Hepatocyte (in vitro differentiated cells): Measurements from ENCODE around the gene MATCAP1. TPM values are rescaled to one million over a fixed set of nuclear protein-coding genes. Genes with fewer than 3 reads are reported as not detected.

Source experiments
- DNase-seq: peaks from one replicate; pipeline ENCODE4 v3.0.0-alpha.2; 2016; ENCODE audit warnings: low spot score
- H2AFZ ChIP-seq: fragments of 200-600 bp; sonication (generic); 2 replicates; pipeline ENCODE4 v1.6.0; 2016; ENCODE audit warnings: antibody characterized with exemption, mild to moderate bottlenecking
- H3K27ac ChIP-seq: fragments of 200-600 bp; sonication (generic); 2 replicates; pipeline ENCODE4 v1.5.1; 2016; ENCODE audit warnings: mild to moderate bottlenecking
- H3K27me3 ChIP-seq: fragments of 200-600 bp; sonication (generic); 2 replicates; pipeline ENCODE4 v1.6.1; 2016
- H3K36me3 ChIP-seq: fragments of 200-600 bp; sonication (generic); replicated peaks from 2 replicates; pipeline ENCODE4 v1.5.1; 2016; ENCODE audit warnings: low read depth; ENCODE audit not compliant: insufficient read depth
- H3K4me1 ChIP-seq: fragments of 200-600 bp; sonication (generic); 2 replicates; pipeline ENCODE4 v1.5.1; 2016; ENCODE audit warnings: mild to moderate bottlenecking, moderate library complexity; ENCODE audit not compliant: insufficient read depth
- H3K4me2 ChIP-seq: fragments of 200-600 bp; sonication (generic); 2 replicates; pipeline ENCODE4 v1.6.0; 2016
- H3K4me3 ChIP-seq: fragments of 200-600 bp; sonication (generic); 2 replicates; pipeline ENCODE4 v1.5.1; 2016; ENCODE audit warnings: mild to moderate bottlenecking
- H3K79me2 ChIP-seq: fragments of 200-600 bp; sonication (generic); 2 replicates; pipeline ENCODE4 v1.6.0; 2017; ENCODE audit warnings: mild to moderate bottlenecking
- H3K9me2 ChIP-seq: fragments of 200-600 bp; sonication (generic); replicated peaks from 2 replicates; pipeline ENCODE4 v1.6.0; 2017; ENCODE audit warnings: mild to moderate bottlenecking; ENCODE audit not compliant: insufficient read depth
- H3K9me3 ChIP-seq: fragments of 200-600 bp; sonication (generic); 2 replicates; pipeline ENCODE4 v1.5.1; 2016; ENCODE audit warnings: low read depth, mild to moderate bottlenecking
- H4K20me1 ChIP-seq: fragments of 200-600 bp; sonication (generic); 2 replicates; pipeline ENCODE4 v1.6.0; 2016; ENCODE audit warnings: mild to moderate bottlenecking; ENCODE audit not compliant: insufficient read depth, poor library complexity, severe bottlenecking
- CTCF ChIP-seq: fragments of 200-600 bp; sonication (generic); IDR thresholded peaks from 2 replicates; pipeline ENCODE4 v1.5.1; 2016; ENCODE audit warnings: antibody characterized with exemption, mild to moderate bottlenecking; ENCODE audit not compliant: poor library complexity
- EZH2 ChIP-seq: fragments of 200-600 bp; sonication (generic); IDR thresholded peaks from 2 replicates; pipeline ENCODE4 v1.6.1; 2016; ENCODE audit warnings: antibody characterized with exemption, mild to moderate bottlenecking, borderline replicate concordance
- EZH2phosphoT487 ChIP-seq: fragments of 200-600 bp; sonication (generic); IDR thresholded peaks from one replicate; pipeline ENCODE4 v1.6.1; 2018; ENCODE audit warnings: antibody characterized with exemption, mild to moderate bottlenecking, low read depth, moderate library complexity; ENCODE audit not compliant: unreplicated experiment, severe bottlenecking
- WGBS: methylation state at CpG from one replicate; pipeline ENCODE4 v1.1.6; 2016; ENCODE audit warnings: low lambda C conversion rate; ENCODE audit errors: missing lambda C conversion rate; 5-methylcytosine and 5-hydroxymethylcytosine counted together
- polyA plus RNA-seq: library from polyadenylated mRNA; unstranded; fragments of >200 nt; fragmentation: Nextera tagmentation; extraction: Ambion mirVana; gene quantifications from 2 replicates; pipeline ENCODE4 v1.2.1, GENCODE V29; 2016
- total RNA-seq: library from RNA; depleted of rRNA; stranded (reverse); fragments of >200 nt; gene quantifications from 2 replicates; pipeline ENCODE4 v1.2.3, GENCODE V29; 2014

Gene MATCAP1
- total and polyA plus RNA-seq, 2 experiments from 2014 or later: 22.3 to 25.4 TPM

GRCh38 chr16:67158637-67159600 is 24.8 kb downstream of the MATCAP1 start:
- Histone ChIP-seq H3K27ac (no peak overlapping the region), H3K36me3 (no peaks in the 10 kb centered on the region), H3K9me2 (no peaks in the 10 kb centered on the region), H2AFZ (peak overlapping the region; percentile 94), H3K4me3 (peak overlapping the region; percentile 95), H3K4me1 (peaks cover 30% of the 10 kb centered on the region), H3K9me3 (no peaks in the 10 kb centered on the region), H3K79me2 (no peaks in the 10 kb centered on the region), H4K20me1 (peaks cover 4% of the 10 kb centered on the region), H3K27me3 (peaks cover 53% of the 10 kb centered on the region), H3K4me2 (peak overlapping the region; percentile 97)
- peak; percentile 56 for DNase-seq
- WGBS: 7% methylated on average over 33 of the region's 34 CpGs
- no peak for TF ChIP-seq EZH2
- TF ChIP-seq EZH2phosphoT487: no peak
- TF ChIP-seq CTCF: no peak

- Histone ChIP-seq H4K20me1 (peaks cover 4% of the 10 kb centered on the region), H3K9me2 (no peaks in the 10 kb centered on the region), H3K4me2 (no peak overlapping the region), H3K4me3 (no peak overlapping the region), H3K4me1 (peaks cover 21% of the 10 kb centered on the region), H3K27ac (no peak overlapping the region), H3K27me3 (peaks cover 46% of the 10 kb centered on the region), H3K36me3 (no peaks in the 10 kb centered on the region), H3K79me2 (no peaks in the 10 kb centered on the region), H3K9me3 (no peaks in the 10 kb centered on the region), H2AFZ (no peak overlapping the region)
- WGBS: 76% methylated on average over 7 of the region's 7 CpGs
- TF ChIP-seq CTCF: no peak
- no peak for TF ChIP-seq EZH2
- TF ChIP-seq EZH2phosphoT487: no peak
- no peak for DNase-seq
Measured at GRCh38 chr16:67157892-67158635, 25.7 kb downstream of the MATCAP1 start.

GRCh38 chr16:67157106-67157748 is 26.5 kb downstream of the MATCAP1 start:
- TF ChIP-seq CTCF: no peak
- TF ChIP-seq EZH2phosphoT487: no peak
- no peak for TF ChIP-seq EZH2

More at GRCh38 chr16:67157106-67157748, 26.5 kb downstream of the MATCAP1 start:
- Histone ChIP-seq H4K20me1 (peaks cover 4% of the 10 kb centered on the region), H3K4me1 (peaks cover 18% of the 10 kb centered on the region), H3K27me3 (peaks cover 38% of the 10 kb centered on the region), H3K79me2 (no peaks in the 10 kb centered on the region), H3K36me3 (no peaks in the 10 kb centered on the region), H3K9me2 (no peaks in the 10 kb centered on the region), H3K9me3 (no peaks in the 10 kb centered on the region), H3K27ac (no peak overlapping the region), H3K4me2 (no peak overlapping the region), H2AFZ (no peak overlapping the region), H3K4me3 (no peak overlapping the region)
- WGBS: 64% methylated on average over 7 of the region's 7 CpGs
- DNase-seq: no peak
